ENCODE data around the gene GNL3L.
"Not testable (repeated sequence)": the region's sequence is repeated elsewhere in the genome, so short reads cannot be mapped to it uniquely, and the experiment has no call there.

- not testable (repeated sequence) for TF ChIP-seq CTCF, EP300 (IDR thresholded peaks at IDR 0.05)
These were observed 25.0 kb downstream of the GNL3L start for GRCh38 chrX:54555006-54555405.
